CD4-positive, alpha-beta T cell treated with Interleukin-2 at 100 ng/mL for 4 hours (primary cell): ENCODE measurements around the gene HHIPL1.
"Not testable (repeated sequence)": the region's sequence is repeated elsewhere in the genome, so short reads cannot be mapped to it uniquely, and the experiment has no call there.

Experiments used
- DNase-seq: peaks from one replicate; pipeline ENCODE4 v3.0.0-alpha.2; 2020; ENCODE audit warnings: low spot score

HHIPL1 gene

DNA sequence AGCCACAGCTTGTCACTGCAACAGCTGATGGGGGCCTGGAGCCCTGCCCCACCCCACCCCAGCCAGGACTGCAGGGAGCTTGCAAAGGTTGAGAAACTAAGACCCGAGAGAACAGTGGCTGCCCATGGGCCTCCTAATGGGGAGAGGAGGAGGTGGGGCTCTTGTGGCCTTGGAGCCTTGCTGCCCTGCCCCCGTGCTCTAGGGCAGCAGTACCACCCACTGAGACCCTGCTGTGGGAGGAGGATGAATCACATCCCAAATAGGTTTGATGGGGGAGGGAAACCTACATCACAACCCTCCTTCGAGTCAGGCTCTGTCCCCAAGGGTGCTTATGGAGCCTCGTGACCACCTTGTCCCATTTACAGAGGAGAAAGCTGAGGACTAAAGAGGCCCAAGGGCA lies 15.9 kb downstream of the HHIPL1 start:
- no peak for DNase-seq

GRCh38 chr14:99661206-99661605 lies 16.3 kb downstream of the HHIPL1 start:
- not testable (repeated sequence) for DNase-seq

GRCh38 chr14:99662846-99663245 lies 17.9 kb downstream of the HHIPL1 start:
- DNase-seq: no peak

DNA sequence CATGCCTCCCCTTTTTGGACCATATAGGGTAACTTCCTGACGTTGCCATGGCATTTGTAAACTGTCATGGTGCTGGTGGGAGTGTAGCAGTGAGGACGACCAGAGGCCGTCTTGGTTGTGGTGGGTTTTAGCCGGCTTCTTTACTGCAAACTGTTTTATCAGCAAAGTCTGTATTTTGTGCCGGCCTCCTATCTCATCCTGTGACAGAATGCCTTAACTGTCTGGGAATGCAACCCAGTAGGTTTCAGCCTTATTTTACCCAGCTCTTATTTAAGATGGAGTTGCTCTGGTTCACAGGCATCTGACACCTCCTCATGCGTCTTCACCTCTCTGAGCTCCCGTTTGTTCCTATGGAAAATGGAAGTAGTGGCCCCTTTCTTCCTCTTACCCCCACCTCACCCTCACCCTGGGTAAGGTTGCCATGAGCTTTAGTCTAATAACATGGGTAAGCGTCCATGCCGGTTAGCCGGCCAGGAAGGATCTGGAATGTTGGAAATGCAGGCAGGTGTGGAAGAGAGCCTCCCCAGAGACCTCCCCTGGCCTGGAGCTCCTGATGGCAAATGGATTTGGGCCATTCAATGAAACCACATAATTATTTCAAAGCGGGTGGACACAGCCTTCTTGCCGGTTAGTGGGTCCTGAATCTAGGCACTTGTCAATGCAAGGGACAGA lies 18.6 kb downstream of the HHIPL1 start:
- DNase-seq: no peak

- no peak for DNase-seq
These were observed 19.4 kb downstream of the HHIPL1 start for GRCh38 chr14:99664058-99664936.

GRCh38 chr14:99664937-99665273 lies 20.0 kb downstream of the HHIPL1 start:
- no peak for DNase-seq

DNA sequence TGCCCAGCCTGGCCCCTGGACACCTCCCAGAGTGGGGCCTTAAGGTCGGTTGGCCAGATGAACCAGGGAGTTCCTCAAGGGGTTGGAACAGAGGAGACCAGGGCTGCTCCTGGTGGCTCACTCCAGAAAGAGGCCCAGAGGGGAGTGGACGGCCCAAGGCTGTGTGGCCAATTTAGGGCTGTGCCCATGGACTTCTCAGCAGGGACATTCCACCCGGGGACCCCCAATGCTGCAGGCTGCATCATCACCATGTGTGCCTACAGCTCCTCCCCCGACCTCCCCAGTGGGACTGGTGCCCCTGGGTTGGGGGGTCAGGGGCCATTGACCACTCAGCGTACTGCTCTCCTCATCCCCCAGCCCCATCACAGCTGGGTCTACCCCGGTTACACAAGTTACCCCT lies 21.6 kb downstream of the HHIPL1 start:
- DNase-seq: no peak

DNA sequence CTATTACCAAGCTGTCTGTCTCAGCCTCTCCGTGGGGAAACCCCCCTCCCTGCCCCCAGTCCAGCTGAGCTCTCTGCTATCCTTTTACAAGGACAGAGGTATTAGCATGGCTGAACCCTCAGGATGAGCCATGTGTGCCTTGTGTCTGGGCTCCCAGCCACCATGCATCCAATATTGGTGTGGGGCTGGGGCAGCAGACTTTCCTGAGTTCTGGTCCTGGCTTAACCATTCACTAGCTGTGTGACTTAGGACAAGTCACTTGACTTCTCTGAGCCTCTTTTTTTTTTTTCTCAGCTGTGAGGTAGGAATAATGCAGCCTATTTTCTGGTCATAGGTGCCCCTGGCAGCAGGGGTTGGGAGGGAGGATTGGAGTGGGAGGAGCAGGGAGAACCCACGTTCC lies 22.1 kb downstream of the HHIPL1 start:
- no peak for DNase-seq

- no peak for DNase-seq
These were observed 22.9 kb downstream of the HHIPL1 start for GRCh38 chr14:99667821-99668220.

- no peak for DNase-seq
These were observed 23.7 kb downstream of the HHIPL1 start for GRCh38 chr14:99668307-99669295.

GRCh38 chr14:99670361-99671234 lies 25.7 kb downstream of the HHIPL1 start:
- no peak for DNase-seq

- DNase-seq: no peak
These were observed 26.6 kb downstream of the HHIPL1 start for GRCh38 chr14:99671235-99672224.

DNA sequence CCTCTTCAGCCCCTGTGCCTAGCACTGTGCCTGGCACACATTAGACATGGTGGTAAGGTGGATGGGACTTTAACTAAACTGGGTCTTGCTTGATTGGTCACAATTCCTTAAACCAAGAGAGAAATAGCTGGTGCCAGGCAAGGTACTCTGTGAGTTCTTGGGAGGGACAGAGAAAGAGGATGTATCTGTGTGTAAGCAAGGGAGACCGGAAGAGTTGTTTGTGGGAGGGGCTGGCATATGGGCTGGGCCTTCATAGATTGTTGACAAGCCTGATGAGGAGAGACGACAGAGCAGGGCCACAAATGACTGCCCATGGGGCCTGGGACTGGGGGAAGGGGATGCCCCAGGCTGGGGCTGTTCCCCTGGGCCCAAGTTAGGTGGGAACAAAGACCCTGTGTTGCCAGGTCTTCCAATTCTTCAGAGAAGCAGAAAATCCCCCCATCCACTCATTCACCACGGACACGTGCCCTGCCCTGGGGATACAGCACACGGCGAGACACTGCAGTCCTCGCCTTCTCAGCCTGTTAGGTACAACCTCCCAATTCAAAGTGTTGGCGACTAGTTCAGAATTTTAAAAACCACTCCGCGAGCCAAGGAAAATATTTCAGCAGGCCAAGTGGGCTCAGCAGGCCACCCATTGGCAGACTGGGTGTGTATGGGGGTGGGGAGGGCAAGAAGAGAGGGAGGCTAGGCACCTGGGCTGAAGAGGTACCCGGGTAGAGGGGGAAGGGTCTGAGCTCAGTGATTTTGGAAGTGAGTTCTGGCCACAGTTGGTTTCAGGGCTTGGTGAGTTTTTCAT lies 27.8 kb downstream of the HHIPL1 start:
- DNase-seq: peak; percentile 31

GRCh38 chr14:99673305-99674063 lies 28.6 kb downstream of the HHIPL1 start:
- no peak for DNase-seq

DNA sequence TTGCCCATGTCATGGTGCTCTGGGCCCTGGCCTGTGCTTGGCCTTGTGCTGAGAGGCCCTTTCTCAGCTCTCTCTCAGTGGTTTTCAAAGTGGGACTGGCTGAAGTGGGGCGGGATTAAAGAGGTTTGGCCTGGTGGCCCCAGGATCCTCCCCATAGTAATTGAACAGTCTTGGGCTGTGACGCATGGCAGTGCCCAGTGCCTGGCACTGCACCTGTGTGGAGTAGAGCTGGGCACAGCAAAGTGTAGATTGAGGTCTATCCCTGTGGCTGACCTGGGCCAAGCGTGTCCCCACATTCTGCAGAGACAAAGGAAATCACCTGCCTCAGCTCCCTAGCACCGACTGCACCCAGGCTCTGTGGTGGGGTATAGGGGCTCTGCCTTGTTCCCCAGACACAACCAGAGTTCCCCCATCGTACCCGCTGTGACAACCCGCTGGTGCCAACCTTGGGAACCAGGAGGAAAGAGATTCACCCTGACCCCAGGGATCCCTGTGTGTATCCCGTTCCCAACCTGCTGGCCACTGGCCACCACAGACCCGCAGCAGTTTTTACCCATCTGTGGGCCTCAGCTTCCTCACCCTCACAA lies 29.2 kb downstream of the HHIPL1 start:
- DNase-seq: no peak

- DNase-seq: no peak
These were observed 29.9 kb downstream of the HHIPL1 start for GRCh38 chr14:99674776-99675381.

GRCh38 chr14:99675382-99675835 lies 30.5 kb downstream of the HHIPL1 start:
- DNase-seq: no peak

- no peak for DNase-seq
These were observed 31.0 kb downstream of the HHIPL1 start for GRCh38 chr14:99675951-99676350.
